ENCODE data around the gene PCGF3. TPM values are rescaled to one million over a fixed set of nuclear protein-coding genes. Genes with fewer than 3 reads are reported as not detected.

PCGF3 gene
- total RNA-seq, 1 donor, result 40.6 TPM

DNA sequence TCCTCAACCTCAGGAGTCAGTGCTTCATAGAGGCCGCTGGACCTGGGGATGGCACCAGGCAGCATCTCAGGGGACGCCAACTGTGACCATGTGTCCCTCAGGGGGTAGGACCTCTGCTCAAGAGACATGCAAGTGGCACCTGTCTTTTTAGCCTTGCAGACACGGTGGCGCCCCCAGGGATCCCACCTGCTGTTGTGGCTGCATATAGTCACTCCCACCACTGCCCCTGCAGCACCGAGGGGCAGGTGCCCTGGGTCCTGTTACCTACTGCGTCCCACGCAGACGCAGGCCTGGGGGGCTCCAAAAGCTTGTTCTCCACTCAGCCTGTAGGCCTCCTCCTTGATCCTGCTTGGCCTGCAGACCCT lies 28.8 kb upstream of the PCGF3 start:
- TF ChIP-seq, protein P1, sequence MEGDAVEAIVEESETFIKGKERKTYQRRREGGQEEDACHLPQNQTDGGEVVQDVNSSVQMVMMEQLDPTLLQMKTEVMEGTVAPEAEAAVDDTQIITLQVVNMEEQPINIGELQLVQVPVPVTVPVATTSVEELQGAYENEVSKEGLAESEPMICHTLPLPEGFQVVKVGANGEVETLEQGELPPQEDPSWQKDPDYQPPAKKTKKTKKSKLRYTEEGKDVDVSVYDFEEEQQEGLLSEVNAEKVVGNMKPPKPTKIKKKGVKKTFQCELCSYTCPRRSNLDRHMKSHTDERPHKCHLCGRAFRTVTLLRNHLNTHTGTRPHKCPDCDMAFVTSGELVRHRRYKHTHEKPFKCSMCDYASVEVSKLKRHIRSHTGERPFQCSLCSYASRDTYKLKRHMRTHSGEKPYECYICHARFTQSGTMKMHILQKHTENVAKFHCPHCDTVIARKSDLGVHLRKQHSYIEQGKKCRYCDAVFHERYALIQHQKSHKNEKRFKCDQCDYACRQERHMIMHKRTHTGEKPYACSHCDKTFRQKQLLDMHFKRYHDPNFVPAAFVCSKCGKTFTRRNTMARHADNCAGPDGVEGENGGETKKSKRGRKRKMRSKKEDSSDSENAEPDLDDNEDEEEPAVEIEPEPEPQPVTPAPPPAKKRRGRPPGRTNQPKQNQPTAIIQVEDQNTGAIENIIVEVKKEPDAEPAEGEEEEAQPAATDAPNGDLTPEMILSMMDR (IDR thresholded peaks at IDR 0.05; ENCODE audit: insufficient read depth, low read depth, low read length), result no peak
- H3K4me3 ChIP-seq (ENCODE audit: low read depth, low read length), result no peak overlapping the region
- DNase-seq (ENCODE audit: low read depth), result no peak

DNA sequence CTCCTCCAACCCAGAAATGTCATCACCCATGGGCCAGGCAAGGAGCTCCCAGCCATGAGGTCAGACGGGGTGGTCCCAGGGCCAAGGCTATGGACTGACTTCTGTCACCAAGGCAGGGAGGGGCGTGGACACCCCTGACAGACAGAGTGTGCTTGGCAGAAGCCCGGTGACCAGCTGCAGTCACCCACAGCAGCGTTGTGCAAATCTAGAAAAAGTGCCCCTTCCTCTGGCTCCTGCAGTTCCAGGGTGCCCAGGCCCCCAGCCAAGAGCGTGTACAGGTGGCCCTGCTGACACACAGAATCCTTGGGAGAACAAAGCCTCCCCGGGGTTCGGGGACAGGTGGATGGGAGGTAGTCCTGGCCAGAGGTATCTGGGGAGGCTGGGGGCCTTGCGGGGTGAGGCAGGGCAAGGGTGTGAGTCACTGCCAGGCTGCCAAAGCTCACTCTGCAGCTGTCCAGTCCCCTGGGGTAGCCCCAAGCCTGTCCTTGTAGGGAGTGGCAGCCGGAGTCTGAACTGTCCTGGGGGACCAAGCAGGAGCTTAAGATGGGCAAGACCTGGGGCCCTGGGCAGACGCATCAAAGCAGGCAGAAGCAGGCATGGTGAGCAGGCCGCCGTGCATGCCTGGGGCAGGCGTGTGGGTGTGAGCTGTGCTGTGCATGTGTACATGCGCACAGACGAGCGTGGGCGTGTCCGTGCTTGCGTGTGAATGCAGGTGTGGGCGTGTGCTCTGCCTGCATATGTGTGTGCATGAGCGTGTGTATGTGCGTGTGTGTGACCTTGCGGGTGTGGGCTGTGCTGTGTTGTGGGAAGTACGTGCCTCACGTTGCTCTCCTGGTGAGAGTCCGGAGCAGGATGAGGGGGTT lies 28.0 kb upstream of the PCGF3 start:
- DNase-seq (ENCODE audit: low read depth), result no peak
- H3K4me3 ChIP-seq (ENCODE audit: low read depth, low read length), result no peak overlapping the region
- TF ChIP-seq, protein P1 (IDR thresholded peaks at IDR 0.05; ENCODE audit: insufficient read depth, low read depth, low read length), result no peak

- TF ChIP-seq, protein P1 (IDR thresholded peaks at IDR 0.05; ENCODE audit: insufficient read depth, low read depth, low read length), result no peak
- no peak overlapping the region for H3K4me3 ChIP-seq (ENCODE audit: low read depth, low read length)
- no peak for DNase-seq (ENCODE audit: low read depth)
Observed at GRCh38 chr4:678331-679103, 27.1 kb upstream of the PCGF3 start.

GRCh38 chr4:679104-679481 lies 26.5 kb upstream of the PCGF3 start:
- H3K4me3 ChIP-seq (ENCODE audit: low read depth, low read length), result no peak overlapping the region
- DNase-seq (ENCODE audit: low read depth), result no peak
- TF ChIP-seq, protein P1 (IDR thresholded peaks at IDR 0.05; ENCODE audit: insufficient read depth, low read depth, low read length), result no peak

DNA sequence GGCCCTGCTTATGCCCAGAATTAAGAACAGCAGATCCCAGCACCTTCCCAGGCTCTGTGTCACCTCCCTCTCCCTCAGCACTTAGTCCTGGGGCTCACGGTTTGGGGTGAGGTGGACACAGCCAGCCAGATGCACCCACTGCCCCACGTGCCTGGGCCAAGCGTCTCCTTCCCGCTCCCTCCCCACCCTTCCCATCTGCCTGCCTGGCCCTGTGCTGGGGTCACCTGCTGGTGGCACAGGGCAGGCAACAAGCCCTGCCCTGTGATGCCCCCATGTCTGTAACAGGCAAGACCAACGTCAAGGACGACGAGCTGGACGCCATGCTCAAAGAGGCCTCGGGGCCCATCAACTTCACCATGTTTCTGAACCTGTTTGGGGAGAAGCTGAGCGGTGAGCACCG lies 26.0 kb upstream of the PCGF3 start:
- no peak for DNase-seq (ENCODE audit: low read depth)
- TF ChIP-seq, protein P1 (IDR thresholded peaks at IDR 0.05; ENCODE audit: insufficient read depth, low read depth, low read length), result no peak

DNA sequence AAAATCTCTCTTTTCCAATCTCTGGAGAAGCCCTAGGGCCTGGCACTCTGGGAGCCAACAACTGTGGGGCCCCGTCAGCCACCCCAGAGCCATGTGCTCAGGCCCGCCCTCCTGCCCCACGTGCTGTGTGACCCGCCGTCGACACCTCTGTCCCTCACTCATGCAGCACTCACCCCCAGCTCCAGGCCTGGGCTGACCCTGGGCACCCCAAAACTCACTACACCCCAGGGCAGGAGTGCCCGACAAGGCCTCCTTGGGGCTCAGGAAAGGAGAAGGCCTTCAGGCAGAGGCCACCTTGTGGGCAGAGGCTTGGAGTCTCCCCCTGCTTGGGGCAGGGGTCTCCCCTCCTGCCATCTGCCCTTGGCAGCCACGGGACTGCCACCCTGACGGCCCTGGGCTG lies 25.5 kb upstream of the PCGF3 start:
- DNase-seq (ENCODE audit: low read depth), result no peak
- TF ChIP-seq, protein P1 (IDR thresholded peaks at IDR 0.05; ENCODE audit: insufficient read depth, low read depth, low read length), result no peak
- no peak overlapping the region for H3K4me3 ChIP-seq (ENCODE audit: low read depth, low read length)

More for the DNA sequence above, 26.0 kb upstream of the PCGF3 start:
- H3K4me3 ChIP-seq (ENCODE audit: low read depth, low read length), result no peak overlapping the region

Data from fibroblast of villous mesenchyme (primary cell).